Natural killer cell (primary cell): ENCODE data around the gene USP2. TPM values are rescaled to one million over a fixed set of nuclear protein-coding genes. Genes with fewer than 3 reads are reported as not detected.

Source experiments
- ATAC-seq, 3 donors: fragments of 150-1000 bp in 2 of 3; fragments of 200-7000 bp in 1 of 3; cut with Tn5 transposase; 1 replicate in 1 of 3; 2 replicates in 2 of 3; pipeline ENCODE4 v1.10.0; 2021; ENCODE audit warnings: mild to moderate bottlenecking in 2 of 3, moderate library complexity in 2 of 3
- DNase-seq, 2 donors: peaks; one replicate each; pipeline versions ENCODE4 v3.0.0 to v3.0.0-alpha.2; 2013 to 2021; ENCODE audit warnings: mixed read lengths in 1 of 2
- H3K27ac ChIP-seq: one replicate; pipeline ENCODE4 v1.5.1; 2013; ENCODE audit warnings: mild to moderate bottlenecking, low read length
- H3K27me3 ChIP-seq: one replicate; pipeline ENCODE4 v1.6.1; 2013; ENCODE audit warnings: low read length; ENCODE audit not compliant: control insufficient read depth, insufficient read depth
- H3K36me3 ChIP-seq: one replicate; pipeline ENCODE4 v1.6.1; 2013; ENCODE audit warnings: low read length; ENCODE audit not compliant: control insufficient read depth, insufficient read depth
- H3K4me1 ChIP-seq: one replicate; pipeline ENCODE4 v1.6.1; 2013; ENCODE audit warnings: low read length; ENCODE audit not compliant: control insufficient read depth, insufficient read depth
- H3K4me3 ChIP-seq: one replicate; pipeline ENCODE4 v1.5.1; 2013; ENCODE audit warnings: low read length
- H3K9me3 ChIP-seq: one replicate; pipeline ENCODE4 v1.6.1; 2013; ENCODE audit warnings: low read length; ENCODE audit not compliant: control insufficient read depth, insufficient read depth
- H3K27ac Mint-ChIP-seq, 2 donors: one replicate each; pipeline ENCODE4 v1.8.0; 2022; ENCODE audit warnings: mild to moderate bottlenecking in 2 of 2, mixed read lengths in 2 of 2, moderate library complexity in 1 of 2
- H3K27me3 Mint-ChIP-seq, 2 donors: one replicate each; pipeline ENCODE4 v1.8.0; 2022; ENCODE audit warnings: low read depth in 2 of 2, mixed read lengths in 2 of 2
- H3K36me3 Mint-ChIP-seq: one replicate; pipeline ENCODE4 v1.8.0; 2022; ENCODE audit warnings: mixed read lengths
- H3K4me1 Mint-ChIP-seq, 2 donors: one replicate each; pipeline ENCODE4 v1.8.0; 2022; ENCODE audit warnings: mixed read lengths in 2 of 2
- H3K4me3 Mint-ChIP-seq: one replicate; pipeline ENCODE4 v1.8.0; 2022; ENCODE audit warnings: mild to moderate bottlenecking, moderate library complexity, mixed read lengths
- H3K9me3 Mint-ChIP-seq, 2 donors: one replicate each; pipeline ENCODE4 v1.8.0; 2022; ENCODE audit warnings: mixed read lengths in 2 of 2
- WGBS: methylation state at CpG from one replicate; pipeline ENCODE4 v1.1.7; 2013; ENCODE audit warnings: missing lambda C conversion rate; ENCODE audit not compliant: insufficient coverage; 5-methylcytosine and 5-hydroxymethylcytosine counted together
- intact Hi-C: fragments of 100-400 bp; cut with micrococcal nuclease; formaldehyde crosslinking; loops from one replicate; pipeline ENCODE4 v1.14.2; 2022
- total RNA-seq, 4 donors: library from RNA; stranded (reverse); fragments of 120-200 nt in 1 of 4; gene quantifications; one replicate each; pipeline versions ENCODE4 v1.2.3 to v1.2.4, GENCODE V29; 2013 to 2022
- TF ChIP-seq, protein P1 (sequence below): fragments of 200-600 bp; IDR thresholded peaks from one replicate; pipeline ENCODE4 v1.8.0; 2022; ENCODE audit warnings: antibody characterized with exemption

USP2 gene
- total RNA-seq, 3 donors from 2014 or later (not counting 1 experiment from before 2014, with no cell fraction given) = 0.50 to 3.9 TPM; not detected in 1

DNA sequence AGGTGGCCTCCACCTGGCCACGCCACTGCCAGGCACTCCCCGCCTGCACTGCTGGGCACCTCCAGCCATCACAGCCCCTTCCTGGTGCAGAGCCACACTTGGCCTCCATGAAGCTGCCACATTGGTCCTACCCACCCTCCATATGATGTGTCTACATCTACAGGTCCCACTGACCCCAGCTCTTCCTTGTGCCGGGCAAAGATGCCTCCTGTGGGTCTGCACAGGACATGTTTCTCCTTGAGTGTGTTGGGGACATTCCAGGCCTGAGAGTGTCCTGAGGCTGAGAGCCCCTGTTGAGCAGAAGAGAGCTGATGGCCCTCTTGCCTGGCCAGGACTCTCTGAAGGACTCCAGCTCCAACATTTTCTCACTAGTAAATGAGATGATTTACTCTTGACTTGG is 34.0 kb upstream of the USP2 start:
- Mint-ChIP-seq H3K27ac (no peak overlapping the region), H3K4me1 (no peaks in the 10 kb centered on the region), H3K9me3 (no peaks in the 10 kb centered on the region), H3K27me3 (peaks cover 28 to 30% of the 10 kb centered on the region in 2 donors), H3K36me3 (no peaks in the 10 kb centered on the region), H3K4me3 (no peak overlapping the region)
- Histone ChIP-seq H3K27me3 (no peaks in the 10 kb centered on the region), H3K36me3 (no peaks in the 10 kb centered on the region), H3K4me3 (no peak overlapping the region), H3K9me3 (no peaks in the 10 kb centered on the region), H3K4me1 (no peaks in the 10 kb centered on the region), H3K27ac (no peak overlapping the region)
- TF ChIP-seq, protein P1, sequence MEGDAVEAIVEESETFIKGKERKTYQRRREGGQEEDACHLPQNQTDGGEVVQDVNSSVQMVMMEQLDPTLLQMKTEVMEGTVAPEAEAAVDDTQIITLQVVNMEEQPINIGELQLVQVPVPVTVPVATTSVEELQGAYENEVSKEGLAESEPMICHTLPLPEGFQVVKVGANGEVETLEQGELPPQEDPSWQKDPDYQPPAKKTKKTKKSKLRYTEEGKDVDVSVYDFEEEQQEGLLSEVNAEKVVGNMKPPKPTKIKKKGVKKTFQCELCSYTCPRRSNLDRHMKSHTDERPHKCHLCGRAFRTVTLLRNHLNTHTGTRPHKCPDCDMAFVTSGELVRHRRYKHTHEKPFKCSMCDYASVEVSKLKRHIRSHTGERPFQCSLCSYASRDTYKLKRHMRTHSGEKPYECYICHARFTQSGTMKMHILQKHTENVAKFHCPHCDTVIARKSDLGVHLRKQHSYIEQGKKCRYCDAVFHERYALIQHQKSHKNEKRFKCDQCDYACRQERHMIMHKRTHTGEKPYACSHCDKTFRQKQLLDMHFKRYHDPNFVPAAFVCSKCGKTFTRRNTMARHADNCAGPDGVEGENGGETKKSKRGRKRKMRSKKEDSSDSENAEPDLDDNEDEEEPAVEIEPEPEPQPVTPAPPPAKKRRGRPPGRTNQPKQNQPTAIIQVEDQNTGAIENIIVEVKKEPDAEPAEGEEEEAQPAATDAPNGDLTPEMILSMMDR = no peak
- ATAC-seq (no peak), DNase-seq (no peak)
- 68% methylated on average over 3 of the region's 3 CpGs for WGBS
- intact Hi-C loops = no loop called here

DNA sequence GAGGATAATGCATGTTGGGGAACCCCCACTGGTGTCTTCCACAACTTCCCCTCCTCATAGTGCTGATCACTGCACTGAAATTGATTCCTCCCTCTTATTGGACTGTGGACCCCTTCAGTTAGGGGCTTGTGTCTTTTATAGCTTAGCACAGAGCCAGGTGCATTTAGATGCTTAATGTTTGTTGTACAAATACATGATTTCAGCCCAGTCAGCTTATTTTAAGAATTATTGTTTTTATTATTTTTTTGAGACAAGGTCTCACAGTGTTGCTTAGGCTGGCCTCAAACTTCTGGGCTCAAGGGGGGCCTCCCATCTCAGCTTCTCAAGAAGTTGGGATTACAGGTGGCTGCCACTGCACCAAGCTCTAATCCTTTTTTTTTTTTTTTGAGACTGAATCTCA is 33.2 kb upstream of the USP2 start:
- no peak for DNase-seq
- intact Hi-C loops = no loop called here
- Mint-ChIP-seq H3K9me3 (no peaks in the 10 kb centered on the region), H3K4me1 (no peaks in the 10 kb centered on the region), H3K4me3 (no peak overlapping the region), H3K36me3 (no peaks in the 10 kb centered on the region), H3K27me3 (peaks cover 24 to 28% of the 10 kb centered on the region in 2 donors), H3K27ac (no peak overlapping the region)
- no peaks in the 10 kb centered on the region for H3K27me3 ChIP-seq
- no peaks in the 10 kb centered on the region for H3K4me1 ChIP-seq
- H3K27ac ChIP-seq = no peak overlapping the region
- no peaks in the 10 kb centered on the region for H3K9me3 ChIP-seq
- H3K4me3 ChIP-seq = no peak overlapping the region
- ATAC-seq = no peak
- TF ChIP-seq, protein P1 = no peak
- H3K36me3 ChIP-seq = no peaks in the 10 kb centered on the region

DNA sequence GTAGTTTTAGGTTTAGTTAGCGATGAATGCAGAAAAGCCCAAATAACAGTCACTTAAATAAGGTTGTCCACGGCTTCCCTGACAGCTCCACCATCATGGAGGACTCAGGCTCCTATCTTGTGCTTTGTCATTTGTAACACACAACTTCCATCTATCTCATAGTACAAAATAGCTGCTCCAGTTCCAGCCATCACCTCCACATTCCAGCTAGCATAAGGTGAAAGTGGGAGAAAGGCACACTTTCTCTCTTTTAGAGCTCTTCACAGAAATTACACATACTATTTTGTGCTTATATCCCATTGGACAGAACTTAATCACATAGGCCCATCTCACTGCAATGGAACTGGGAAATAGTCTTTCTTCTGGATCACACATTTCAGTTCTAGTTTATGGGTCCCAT is 32.8 kb upstream of the USP2 start:
- Mint-ChIP-seq H3K9me3 (no peaks in the 10 kb centered on the region), H3K27me3 (peaks cover 24 to 27% of the 10 kb centered on the region in 2 donors), H3K36me3 (no peaks in the 10 kb centered on the region), H3K4me1 (no peaks in the 10 kb centered on the region), H3K27ac (no peak overlapping the region), H3K4me3 (no peak overlapping the region)
- DNase-seq (no peak), ATAC-seq (no peak)
- H3K27me3 ChIP-seq = no peaks in the 10 kb centered on the region
- no peaks in the 10 kb centered on the region for H3K9me3 ChIP-seq
- 90% methylated on average over 2 of the region's 2 CpGs for WGBS
- no peaks in the 10 kb centered on the region for H3K36me3 ChIP-seq
- H3K27ac ChIP-seq = no peak overlapping the region
- H3K4me3 ChIP-seq = no peak overlapping the region
- no peaks in the 10 kb centered on the region for H3K4me1 ChIP-seq
- TF ChIP-seq, protein P1 = no peak
- intact Hi-C loops = no loop called here

DNA sequence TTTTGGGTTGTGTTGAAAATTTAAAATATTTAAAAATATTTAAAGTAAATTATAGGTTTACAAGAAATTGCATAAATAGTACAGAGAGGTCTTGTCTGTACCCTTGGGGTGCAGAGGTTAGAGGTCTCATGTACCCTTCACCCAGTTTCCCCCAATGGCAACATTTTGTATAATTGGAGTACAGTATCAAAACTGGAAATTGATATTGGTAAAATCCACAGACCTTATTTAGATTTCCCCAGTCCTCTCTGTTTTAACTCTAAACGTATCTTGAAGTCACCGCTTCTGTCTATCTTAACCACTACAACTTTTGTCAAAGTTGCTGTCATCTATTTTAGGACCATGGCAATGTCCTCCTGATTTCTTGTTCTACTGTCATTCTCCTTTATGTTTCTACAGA is 30.6 kb upstream of the USP2 start:
- Mint-ChIP-seq H3K4me3 (no peak overlapping the region), H3K36me3 (no peaks in the 10 kb centered on the region), H3K4me1 (no peaks in the 10 kb centered on the region), H3K9me3 (no peaks in the 10 kb centered on the region), H3K27ac (no peak overlapping the region), H3K27me3 (peaks cover 13 to 17% of the 10 kb centered on the region in 2 donors)
- Histone ChIP-seq H3K27ac (no peak overlapping the region), H3K9me3 (no peaks in the 10 kb centered on the region), H3K27me3 (no peaks in the 10 kb centered on the region), H3K4me3 (no peak overlapping the region), H3K36me3 (no peaks in the 10 kb centered on the region), H3K4me1 (no peaks in the 10 kb centered on the region)
- intact Hi-C loops = no loop called here
- TF ChIP-seq, protein P1 = no peak
- DNase-seq = no peak
- no peak for ATAC-seq
- 96% methylated on average over 2 of the region's 2 CpGs for WGBS
